ENCODE measurements around the gene AGAP1.

GRCh38 chr2:236021499-236022057, 527.7 kb downstream of the AGAP1 start:
- no peak for TF ChIP-seq GATA2 (IDR thresholded peaks at IDR 0.05; ENCODE audit: insufficient read depth, insufficient read length, low read depth, low read length)
- no peak for TF ChIP-seq CTCF (IDR thresholded peaks at IDR 0.05; ENCODE audit: extremely low read depth in 1 of 2, insufficient read depth in 1 of 2, low read depth in 1 of 2, low read length in 2 of 2)
- TF ChIP-seq POLR2A (IDR thresholded peaks at IDR 0.05; ENCODE audit: low read depth, low read length), result no peak
- TF ChIP-seq JUN (IDR thresholded peaks at IDR 0.05; ENCODE audit: borderline replicate concordance, insufficient read depth, insufficient read length, low read depth), result no peak
- TF ChIP-seq POLR2AphosphoS5 (IDR thresholded peaks at IDR 0.05; ENCODE audit: insufficient read depth, low read depth, low read length), result no peak
- no peak for TF ChIP-seq EZH2 (IDR thresholded peaks at IDR 0.05; ENCODE audit: borderline replicate concordance, low read depth, low read length, severe bottlenecking)
- no peak for TF ChIP-seq FOS (IDR thresholded peaks at IDR 0.05; ENCODE audit: borderline replicate concordance, insufficient read depth, low read length)
- TF ChIP-seq, protein P1, sequence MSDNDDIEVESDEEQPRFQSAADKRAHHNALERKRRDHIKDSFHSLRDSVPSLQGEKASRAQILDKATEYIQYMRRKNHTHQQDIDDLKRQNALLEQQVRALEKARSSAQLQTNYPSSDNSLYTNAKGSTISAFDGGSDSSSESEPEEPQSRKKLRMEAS (IDR thresholded peaks at IDR 0.05; ENCODE audit: insufficient read depth, insufficient read length), result no peak

Data from endothelial cell of umbilical vein (primary cell).